BE2C (cell line): ENCODE measurements around the gene DYRK1B.

Source experiments
- DNase-seq: peaks from one replicate; pipeline ENCODE4 v3.0.0-alpha.2; 2020
- H3K27me3 ChIP-seq: fragments of 250-450 bp; sonication (Bioruptor Pico); 2 replicates; pipeline ENCODE4 v1.5.1; 2020; ENCODE audit warnings: mild to moderate bottlenecking
- H3K36me3 ChIP-seq: fragments of 250-450 bp; sonication (Bioruptor Pico); 2 replicates; pipeline ENCODE4 v1.5.1; 2020; ENCODE audit warnings: mild to moderate bottlenecking
- H3K4me1 ChIP-seq: fragments of 250-450 bp; sonication (Bioruptor Pico); 2 replicates; pipeline ENCODE4 v1.5.1; 2020
- H3K4me3 ChIP-seq: 2 replicates; pipeline ENCODE4 v1.5.1; 2011; ENCODE audit warnings: low read depth, low read length
- H3K9me3 ChIP-seq: fragments of 250-450 bp; sonication (Bioruptor Pico); 2 replicates; pipeline ENCODE4 v1.5.1; 2020
- CTCF ChIP-seq: IDR thresholded peaks from 2 replicates; pipeline ENCODE4 v1.5.1; 2012; ENCODE audit warnings: mild to moderate bottlenecking, low read depth, low read length

The DYRK1B gene

GRCh38 chr19:39874404-39874803, 40.4 kb upstream of the DYRK1B start:
- Histone ChIP-seq H3K36me3 (no peaks in the 10 kb centered on the region), H3K4me1 (no peaks in the 10 kb centered on the region), H3K27me3 (no peaks in the 10 kb centered on the region), H3K9me3 (no peaks in the 10 kb centered on the region), H3K4me3 (no peak overlapping the region)
- DNase-seq = no peak
- TF ChIP-seq CTCF = no peak

GRCh38 chr19:39873385-39873784, 39.4 kb upstream of the DYRK1B start:
- no peaks in the 10 kb centered on the region for H3K9me3 ChIP-seq
- TF ChIP-seq CTCF = no peak

GRCh38 chr19:39871886-39872866, 38.2 kb upstream of the DYRK1B start:
- Histone ChIP-seq H3K4me3 (no peak overlapping the region), H3K9me3 (no peaks in the 10 kb centered on the region), H3K36me3 (no peaks in the 10 kb centered on the region), H3K4me1 (no peaks in the 10 kb centered on the region), H3K27me3 (no peaks in the 10 kb centered on the region)
- TF ChIP-seq CTCF = no peak
- no peak for DNase-seq

More at GRCh38 chr19:39873385-39873784, 39.4 kb upstream of the DYRK1B start:
- Histone ChIP-seq H3K27me3 (no peaks in the 10 kb centered on the region), H3K4me1 (no peaks in the 10 kb centered on the region), H3K36me3 (no peaks in the 10 kb centered on the region), H3K4me3 (no peak overlapping the region)
- DNase-seq = no peak

- Histone ChIP-seq H3K9me3 (no peaks in the 10 kb centered on the region), H3K27me3 (no peaks in the 10 kb centered on the region), H3K36me3 (no peaks in the 10 kb centered on the region), H3K4me1 (no peaks in the 10 kb centered on the region), H3K4me3 (no peak overlapping the region)
- no peak for DNase-seq
- no peak for TF ChIP-seq CTCF
Observed at GRCh38 chr19:39871362-39871761, 37.4 kb upstream of the DYRK1B start.

GRCh38 chr19:39870171-39870971, 36.4 kb upstream of the DYRK1B start:
- TF ChIP-seq CTCF = no peak
- Histone ChIP-seq H3K27me3 (no peaks in the 10 kb centered on the region), H3K4me3 (no peak overlapping the region), H3K36me3 (no peaks in the 10 kb centered on the region), H3K4me1 (no peaks in the 10 kb centered on the region), H3K9me3 (no peaks in the 10 kb centered on the region)
- DNase-seq = no peak

GRCh38 chr19:39867952-39868351, 34.0 kb upstream of the DYRK1B start:
- Histone ChIP-seq H3K9me3 (no peaks in the 10 kb centered on the region), H3K4me1 (no peaks in the 10 kb centered on the region), H3K36me3 (no peaks in the 10 kb centered on the region), H3K27me3 (no peaks in the 10 kb centered on the region), H3K4me3 (no peak overlapping the region)
- DNase-seq = no peak
- TF ChIP-seq CTCF = no peak
